GM08714 (cell line): ENCODE measurements around the gene UFM1.
"Not testable (repeated sequence)": the region's sequence is repeated elsewhere in the genome, so short reads cannot be mapped to it uniquely, and the experiment has no call there.

Source experiments
- H3K4me3 ChIP-seq: fragments of 200-500 bp; sonication (Bioruptor generic); 2 replicates; pipeline ENCODE4 v1.5.1; 2014; ENCODE audit warnings: mild to moderate bottlenecking, low read length, inconsistent platforms
- ZNF274 ChIP-seq: IDR thresholded peaks from 2 replicates; pipeline ENCODE4 v1.6.1; 2012; ENCODE audit warnings: mild to moderate bottlenecking, low read depth, low read length

The UFM1 gene

DNA sequence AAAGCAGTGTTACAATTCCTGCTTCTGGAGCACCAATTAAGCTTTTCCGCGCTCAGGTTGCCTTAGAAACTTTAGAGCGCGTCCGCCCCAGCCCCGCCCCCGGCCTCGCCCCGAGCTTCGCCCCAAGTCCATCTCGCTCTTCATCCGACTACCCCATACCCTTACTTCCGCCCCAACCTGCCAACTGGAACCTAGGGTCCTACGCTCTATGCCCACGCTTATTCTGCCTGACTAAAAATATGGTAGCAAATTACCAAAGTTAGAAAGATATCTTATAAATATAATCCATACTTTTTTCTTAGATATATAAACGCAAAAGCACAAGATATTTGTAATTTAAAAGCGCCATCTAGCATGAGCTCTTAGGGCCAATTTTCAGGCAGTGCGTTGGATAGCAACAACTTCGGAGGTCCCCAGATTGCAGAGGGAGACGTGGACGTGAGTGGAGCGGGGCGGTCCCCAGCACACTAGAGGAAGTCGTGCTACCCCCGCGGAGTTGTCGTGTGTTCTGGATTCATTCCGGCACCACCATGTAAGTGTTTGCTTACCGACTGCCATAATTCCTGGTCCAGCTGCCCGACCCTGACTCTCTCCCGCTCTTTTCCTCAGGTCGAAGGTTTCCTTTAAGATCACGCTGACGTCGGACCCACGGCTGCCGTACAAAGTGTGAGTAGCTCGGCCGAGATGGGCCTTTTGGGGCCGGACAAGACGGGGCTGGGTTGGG is at the start of gene UFM1:
UFM1 (plus strand) TSS at position 462 of the 724 bp plus-strand sequence; CDS start at position 531, 69 bp downstream.
- TF ChIP-seq ZNF274, result no peak
- H3K4me3 ChIP-seq, result peak within 1 kb of the TSS; percentile 80

DNA sequence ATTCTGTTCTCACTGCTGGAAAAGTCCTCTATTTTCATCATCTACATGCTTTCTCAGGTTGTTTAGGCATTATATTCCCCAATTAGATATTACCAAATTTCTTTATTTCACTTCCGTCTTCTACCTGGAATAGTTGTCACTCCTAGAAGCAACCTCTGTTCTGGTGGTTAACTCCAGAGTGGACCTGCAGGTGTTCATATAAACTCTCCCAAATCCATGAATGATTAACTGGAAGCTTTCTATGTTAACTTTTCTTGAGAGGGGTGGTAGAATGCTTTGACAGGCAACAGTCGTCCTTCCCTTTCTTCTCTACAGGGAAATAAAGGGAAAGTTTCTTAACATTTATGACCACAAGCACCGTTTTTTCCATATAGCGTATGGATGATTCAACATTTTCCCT is 48.4 kb upstream of the UFM1 start:
- TF ChIP-seq ZNF274, result no peak
- no peak overlapping the region for H3K4me3 ChIP-seq

DNA sequence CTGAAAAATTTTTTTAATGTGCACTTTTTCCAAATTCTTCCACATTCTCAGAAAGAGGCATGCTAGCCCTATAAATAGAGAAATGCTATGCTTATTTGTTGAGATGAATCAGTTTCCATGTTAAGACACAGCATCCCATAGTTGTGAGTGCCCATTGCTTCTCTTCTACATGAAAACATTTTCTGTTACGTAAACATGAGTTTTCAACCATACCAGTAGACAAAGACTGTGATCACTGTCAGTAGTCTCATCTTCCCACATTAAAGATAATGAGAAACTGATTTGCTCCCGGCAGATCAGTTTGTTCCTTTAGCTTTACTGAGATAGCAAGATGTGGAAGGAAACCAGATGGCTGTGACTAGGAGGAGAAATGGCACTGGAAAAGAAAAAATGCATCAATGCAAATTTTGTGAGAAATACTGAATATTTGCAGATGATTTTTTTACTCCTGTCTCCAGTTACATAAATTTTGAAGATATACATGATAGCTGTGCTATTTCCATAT is 45.8 kb upstream of the UFM1 start:
- TF ChIP-seq ZNF274, result no peak
- no peak overlapping the region for H3K4me3 ChIP-seq

DNA sequence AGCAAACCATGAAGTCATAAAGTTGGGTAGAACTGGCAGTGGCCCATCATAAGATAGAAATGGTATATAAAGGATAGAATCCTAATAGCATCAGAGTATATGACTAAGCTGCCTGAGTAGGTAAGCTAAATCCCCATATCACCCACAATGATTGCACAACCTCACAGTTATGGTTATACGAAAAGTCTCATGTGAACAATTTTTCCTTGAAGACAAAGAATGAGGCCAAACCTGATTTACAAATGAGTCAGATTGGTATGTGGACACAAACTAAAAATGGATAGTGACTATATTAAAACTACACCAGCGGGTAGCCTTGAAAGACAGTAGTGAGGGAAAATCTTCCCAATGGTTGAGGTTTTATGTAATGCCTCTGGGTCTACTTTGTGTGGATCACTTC is 40.9 kb upstream of the UFM1 start:
- H3K4me3 ChIP-seq, result no peak overlapping the region
- no peak for TF ChIP-seq ZNF274

DNA sequence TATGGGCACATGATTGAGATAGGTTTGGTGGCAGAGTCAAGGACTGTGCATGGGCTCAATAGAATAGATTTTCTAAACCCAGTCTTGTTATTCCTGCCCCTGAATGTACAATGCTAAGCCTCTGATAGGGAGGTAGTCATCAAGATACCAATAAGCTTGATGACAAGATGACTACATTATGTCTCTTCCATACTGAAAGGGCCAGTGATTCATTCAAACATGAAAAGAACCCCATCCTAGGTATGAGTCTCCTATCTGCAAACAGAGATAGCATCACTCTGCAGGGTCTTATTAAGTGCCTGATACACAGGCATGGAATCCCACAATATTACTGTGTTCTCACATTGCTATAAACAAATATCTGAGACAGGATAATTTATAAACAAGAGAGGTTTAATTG is 40.3 kb upstream of the UFM1 start:
- no peak for TF ChIP-seq ZNF274
- no peak overlapping the region for H3K4me3 ChIP-seq

DNA sequence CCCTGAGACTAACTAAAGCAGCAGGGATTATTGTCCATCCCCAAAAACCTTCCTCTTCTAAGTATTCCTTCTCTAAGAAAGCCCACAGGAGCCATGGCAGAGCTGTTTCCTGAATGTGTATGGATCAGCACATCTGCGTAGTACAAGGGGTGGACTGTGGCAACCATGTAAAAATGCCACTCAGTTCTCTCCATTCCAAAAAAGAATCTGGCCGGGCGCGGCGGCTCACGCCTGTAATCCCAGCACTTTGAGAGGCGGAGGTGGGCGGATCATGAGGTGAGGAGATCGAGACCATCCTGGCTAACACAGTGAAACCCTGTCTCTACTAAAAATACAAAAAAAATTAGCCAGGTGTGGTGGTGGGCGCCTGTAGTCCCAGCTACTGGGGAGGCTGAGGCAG is 38.5 kb upstream of the UFM1 start:
- H3K4me3 ChIP-seq, result not testable (repeated sequence)

DNA sequence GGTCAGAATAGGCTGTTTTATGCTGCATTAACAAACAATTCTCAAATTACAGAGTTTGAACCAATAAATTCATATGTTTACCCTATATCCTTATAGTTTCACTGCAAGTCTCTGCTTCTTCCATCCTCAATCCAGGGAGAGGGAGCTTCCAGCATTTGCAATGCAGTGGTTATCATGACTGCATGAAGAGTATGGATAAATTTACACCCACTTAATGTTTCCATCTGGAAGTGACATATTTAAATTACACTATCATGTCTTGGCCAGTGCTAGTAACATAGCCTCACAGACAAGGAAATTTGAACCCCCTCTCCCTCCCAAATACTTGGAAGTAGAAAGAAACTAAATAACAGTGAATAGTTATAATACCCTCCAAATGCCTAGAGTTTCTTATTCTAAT is 33.5 kb upstream of the UFM1 start:
- no peak overlapping the region for H3K4me3 ChIP-seq
- no peak for TF ChIP-seq ZNF274

DNA sequence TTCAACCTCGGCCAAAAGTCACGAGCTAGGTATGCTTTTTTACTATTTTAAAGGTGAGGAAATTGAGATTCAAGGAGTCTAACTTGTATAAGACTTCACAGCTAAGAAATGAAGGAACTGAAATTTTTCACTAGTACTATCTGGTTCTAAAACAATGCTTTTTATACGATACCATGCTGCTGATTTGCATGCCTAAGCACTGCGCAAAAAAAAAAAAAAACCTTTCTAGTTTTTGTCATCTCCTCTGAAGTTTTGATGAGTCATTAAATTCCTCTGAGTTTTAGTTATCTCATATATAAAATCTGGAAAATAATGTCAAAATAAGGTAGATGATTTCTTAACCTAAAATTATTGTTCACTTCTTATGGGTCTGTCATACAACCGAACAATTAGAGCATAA is 28.0 kb upstream of the UFM1 start:
- no peak for TF ChIP-seq ZNF274
- no peak overlapping the region for H3K4me3 ChIP-seq

DNA sequence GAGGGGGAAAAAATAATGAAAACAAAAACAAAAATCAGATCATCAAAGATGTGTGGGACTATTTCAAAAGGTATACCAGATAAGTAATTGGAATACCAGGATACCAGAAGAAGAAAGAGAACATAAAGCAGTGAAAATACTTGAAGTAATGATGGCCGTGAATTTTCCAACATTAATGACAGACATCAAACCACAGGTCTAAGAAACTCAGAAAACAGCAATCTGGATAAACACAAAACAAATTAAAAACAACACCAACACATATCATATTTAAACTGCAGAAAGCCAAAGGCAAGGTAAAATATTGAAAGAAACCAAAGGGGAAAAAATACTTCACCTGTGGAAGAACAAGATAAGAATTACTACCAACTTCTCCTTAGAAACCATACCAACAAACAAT is 24.2 kb upstream of the UFM1 start:
- no peak for TF ChIP-seq ZNF274
- no peak overlapping the region for H3K4me3 ChIP-seq

DNA sequence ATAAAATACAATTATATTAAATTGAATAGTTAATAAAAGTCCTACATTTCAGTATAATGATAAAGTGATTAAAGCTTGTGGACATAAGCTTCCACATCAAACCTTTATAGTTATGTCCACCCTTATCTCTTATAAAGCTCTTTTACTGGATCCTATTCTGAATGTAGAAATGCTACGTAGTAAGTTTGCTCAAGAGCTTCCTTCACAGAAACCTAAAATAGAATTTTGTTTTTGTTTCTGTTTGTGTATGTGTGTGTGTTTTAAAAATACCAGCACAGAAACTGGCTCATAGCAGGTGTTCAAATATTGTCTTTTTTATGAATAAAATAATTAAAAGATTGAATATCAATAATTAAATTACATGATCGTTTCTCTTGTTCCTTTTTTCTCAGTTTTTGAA is 21.0 kb upstream of the UFM1 start:
- TF ChIP-seq ZNF274, result no peak
- H3K4me3 ChIP-seq, result no peak overlapping the region

DNA sequence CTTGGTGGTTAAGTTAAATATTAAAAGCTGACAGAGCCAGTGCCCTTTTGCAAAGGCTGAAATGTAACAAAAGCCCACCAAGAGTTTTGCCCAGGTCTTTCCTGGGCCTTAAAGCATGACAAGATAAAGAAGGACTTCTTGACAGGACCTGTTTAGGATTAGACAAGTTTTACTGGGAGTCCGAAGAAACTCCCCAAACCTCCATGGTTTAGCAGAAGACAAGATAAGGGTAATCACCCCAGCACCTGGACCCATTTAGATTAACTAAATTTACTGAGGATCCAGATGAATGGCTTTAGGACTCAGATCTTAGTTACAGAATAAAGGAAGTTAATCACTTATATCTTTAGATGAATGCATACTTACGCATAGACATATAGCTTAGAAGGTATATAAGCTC is 14.8 kb upstream of the UFM1 start:
- TF ChIP-seq ZNF274, result no peak
- no peak overlapping the region for H3K4me3 ChIP-seq

DNA sequence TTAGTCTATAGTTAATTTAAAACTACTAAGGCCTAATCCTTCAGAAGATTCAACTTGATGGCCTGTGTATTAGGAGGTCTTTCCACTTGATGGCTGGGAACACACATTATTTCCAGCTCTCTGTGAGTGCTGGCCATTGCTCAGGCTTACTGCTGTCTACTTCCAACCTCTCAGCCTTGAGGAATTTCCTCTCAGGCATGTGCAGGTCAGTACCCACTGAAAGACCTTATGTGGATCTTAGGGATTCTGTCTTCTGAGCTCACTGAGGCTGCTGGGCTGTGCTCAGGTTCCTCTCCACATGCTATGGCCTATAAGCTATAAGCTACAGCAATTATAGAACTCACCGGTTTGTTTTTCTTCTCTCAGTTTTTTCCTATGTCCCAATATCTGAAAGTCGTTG is 11.6 kb upstream of the UFM1 start:
- TF ChIP-seq ZNF274, result no peak
- no peak overlapping the region for H3K4me3 ChIP-seq

DNA sequence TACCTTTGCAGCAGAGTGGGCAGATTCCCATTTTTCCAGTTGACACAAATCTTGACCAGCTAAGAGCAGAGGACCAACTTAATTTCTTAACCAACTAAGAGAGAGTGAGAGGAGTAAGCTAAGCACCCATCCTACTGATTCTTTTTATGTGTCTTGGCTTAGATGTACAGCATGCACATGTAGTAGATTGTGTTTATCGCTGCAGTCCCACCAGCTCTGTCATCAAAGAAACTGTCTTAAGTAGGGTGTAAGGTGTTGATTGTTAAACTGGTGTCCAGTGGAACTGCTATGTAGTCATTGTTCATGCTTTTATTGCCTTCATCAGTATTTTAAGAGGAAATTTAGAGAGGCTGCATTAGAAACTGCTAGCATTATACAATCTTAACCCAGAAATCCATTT is 9.0 kb upstream of the UFM1 start:
- no peak overlapping the region for H3K4me3 ChIP-seq
- no peak for TF ChIP-seq ZNF274

DNA sequence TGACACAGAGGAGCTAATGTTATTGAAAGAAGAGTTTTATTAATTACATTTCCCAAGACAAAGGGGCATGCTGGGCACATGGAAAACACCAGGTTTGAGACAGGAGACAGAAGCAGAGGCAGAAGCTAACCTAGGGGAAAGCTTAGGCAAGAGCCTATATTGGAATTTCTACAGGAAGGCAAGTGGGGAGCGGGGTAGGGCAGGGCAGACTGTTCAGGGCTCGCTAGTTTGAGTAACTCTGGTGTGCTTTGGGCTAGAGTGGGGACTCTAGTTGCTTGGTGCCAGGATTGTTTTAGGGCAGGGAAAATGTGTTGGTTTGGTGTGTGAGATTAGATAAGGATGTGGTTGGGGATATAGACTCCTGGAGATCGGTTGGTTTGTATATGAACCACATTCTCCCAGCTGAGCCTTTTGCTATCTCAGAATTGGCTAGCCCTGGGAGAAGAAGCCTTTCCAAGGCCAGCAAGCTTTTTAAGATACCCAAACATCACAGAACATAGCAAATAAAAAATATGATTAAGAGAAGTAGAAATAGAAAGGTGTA is 8.4 kb upstream of the UFM1 start:
- TF ChIP-seq ZNF274, result no peak
- H3K4me3 ChIP-seq, result no peak overlapping the region

DNA sequence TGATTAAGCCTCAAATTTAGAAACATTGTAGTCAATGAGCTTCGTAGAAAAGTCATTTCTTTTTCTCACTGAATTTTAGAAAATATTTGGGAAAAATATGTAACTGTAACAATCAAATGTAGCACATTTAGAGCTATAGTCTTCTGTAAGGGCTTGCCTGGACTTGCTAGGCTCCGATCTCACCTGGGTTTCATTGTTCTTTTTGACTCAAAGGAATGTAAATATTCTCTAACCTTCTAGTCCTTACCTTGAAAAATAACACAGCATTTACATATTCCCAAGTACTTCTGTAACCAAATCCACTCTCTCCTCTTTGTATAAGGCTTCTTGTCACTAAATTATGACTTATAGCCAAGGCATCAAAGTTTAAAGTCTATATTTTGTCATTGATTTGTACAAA is 2.9 kb upstream of the UFM1 start:
- no peak for TF ChIP-seq ZNF274
- H3K4me3 ChIP-seq, result no peak overlapping the region

DNA sequence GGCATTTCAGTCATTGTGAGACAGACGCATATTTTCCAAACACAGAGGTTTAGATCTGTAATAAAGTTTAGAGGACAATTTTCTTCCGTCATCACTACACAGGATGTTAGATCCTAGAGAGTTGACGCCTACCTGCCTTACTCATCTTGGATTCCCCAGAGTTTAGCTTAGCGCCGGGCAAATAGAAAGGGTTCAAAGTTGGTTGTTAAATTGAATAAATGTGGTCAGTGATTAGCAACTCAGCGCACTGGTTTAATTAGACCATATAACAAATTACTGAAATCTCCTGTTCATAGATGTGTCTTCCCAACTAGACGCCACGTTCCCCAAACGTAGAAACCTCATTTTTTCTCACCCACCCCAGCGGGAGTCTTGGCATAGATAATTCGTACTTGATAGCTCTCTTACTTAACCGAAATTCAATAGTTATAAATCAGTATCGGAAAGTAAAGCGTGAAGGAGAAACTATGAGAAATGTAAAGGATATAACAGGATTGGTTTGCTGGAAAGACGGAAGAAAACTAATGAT is 726 bp upstream of the UFM1 start:
- peak overlapping the region; percentile 76 for H3K4me3 ChIP-seq
- no peak for TF ChIP-seq ZNF274
